Panc1 (cell line): ENCODE results near the gene INF2. TPM values are rescaled to one million over a fixed set of nuclear protein-coding genes. Genes with fewer than 3 reads are reported as not detected.
"Not testable (repeated sequence)": the region's sequence is repeated elsewhere in the genome, so short reads cannot be mapped to it uniquely, and the experiment has no call there.

Experiments used
- ATAC-seq: fragments of 200-7000 bp; cut with Tn5 transposase; 2 replicates; pipeline ENCODE4 v1.9.1; 2020; ENCODE audit warnings: mild to moderate bottlenecking, moderate library complexity
- BruUV-seq: library from RNA; stranded (reverse); fragments of 400-500 nt; replicated peaks from 2 replicates; lab custom pipeline; 2021; lab: Mats Ljungman, UMichigan
- CTCF ChIA-PET: fragments of 300-600 bp; sonication (Branson Sonifier 250); formaldehyde crosslinking; loops from one replicate; lab custom pipeline; 2022; ENCODE audit warnings: antibody characterized with exemption; lab: Charles Lee
- POLR2A ChIA-PET: fragments of 300-600 bp; sonication (Branson Sonifier 250); formaldehyde crosslinking; loops from one replicate; lab custom pipeline; 2022; ENCODE audit warnings: antibody characterized with exemption; lab: Charles Lee
- DNase-seq: peaks from one replicate; pipeline ENCODE4 v3.0.0-alpha.2; 2010; ENCODE audit warnings: low read depth, low spot score
- H3K27ac ChIP-seq: 2 replicates; pipeline ENCODE4 v1.5.1; 2011; ENCODE audit warnings: mild to moderate bottlenecking, low read length, inconsistent platforms
- H3K27me3 ChIP-seq: fragments of 200-500 bp; sonication (Bioruptor generic); 2 replicates; pipeline ENCODE4 v1.6.0; 2014; ENCODE audit warnings: low read length, inconsistent platforms; ENCODE audit not compliant: control insufficient read depth, insufficient read depth
- H3K36me3 ChIP-seq: fragments of 200-500 bp; sonication (Bioruptor generic); 2 replicates; pipeline ENCODE4 v1.5.1; 2014; ENCODE audit warnings: inconsistent platforms, mild to moderate bottlenecking, low read length, moderate library complexity; ENCODE audit not compliant: control insufficient read depth, insufficient read depth
- H3K4me1 ChIP-seq: 2 replicates; pipeline ENCODE4 v1.5.1; 2011; ENCODE audit warnings: inconsistent platforms, mild to moderate bottlenecking, low read length, moderate library complexity; ENCODE audit not compliant: control insufficient read depth, insufficient read depth
- H3K4me3 ChIP-seq, 2 experiments: 2 replicates each; pipeline ENCODE4 v1.5.1; 2011 to 2012; ENCODE audit warnings: low read depth in 2 of 2, low read length in 2 of 2, mild to moderate bottlenecking in 2 of 2, inconsistent platforms in 1 of 2, moderate library complexity in 1 of 2
- H3K9me3 ChIP-seq: fragments of 200-500 bp; sonication (Bioruptor generic); 2 replicates; pipeline ENCODE4 v1.5.1; 2014; ENCODE audit warnings: low read depth, mild to moderate bottlenecking, inconsistent platforms, low read length, moderate library complexity; ENCODE audit not compliant: control insufficient read depth, insufficient read depth
- POLR2AphosphoS5 ChIP-seq: IDR thresholded peaks from 2 replicates; pipeline ENCODE4 v1.6.1; 2012; ENCODE audit warnings: mild to moderate bottlenecking, low read depth, low read length, moderate library complexity
- SIN3A ChIP-seq: IDR thresholded peaks from 2 replicates; pipeline ENCODE4 v1.6.1; 2012; ENCODE audit warnings: low read depth, mild to moderate bottlenecking, low read length, moderate library complexity, borderline replicate concordance; ENCODE audit not compliant: insufficient read depth
- TCF7L2 ChIP-seq: IDR thresholded peaks from 2 replicates; pipeline ENCODE4 v1.6.1; 2011; ENCODE audit warnings: mild to moderate bottlenecking, low read depth, low read length, inconsistent platforms
- in situ Hi-C: cut with HindIII; loops from 2 replicates; pipeline ENCODE4 v1.10.0; 2016; ENCODE audit warnings: low sequenced_read_pairs, low pct_unique_long_range_greater_than_20kb
- intact Hi-C: fragments of 100-400 bp; cut with micrococcal nuclease; formaldehyde crosslinking; loops from one replicate; pipeline ENCODE4 v1.10.0; 2022; ENCODE audit not compliant: unreplicated experiment
- total RNA-seq: library from RNA; stranded (reverse); gene quantifications from one replicate; pipeline ENCODE4 v1.2.1, GENCODE V29; 2021; ENCODE audit not compliant: unreplicated experiment
- TF ChIP-seq, protein P1 (sequence below), 2 experiments: IDR thresholded peaks; 2 replicates each; pipeline ENCODE4 v1.6.1; 2011 to 2012; ENCODE audit warnings: low read depth in 2 of 2, control low read depth in 1 of 2, low read length in 1 of 2, mild to moderate bottlenecking in 1 of 2, moderate library complexity in 1 of 2; ENCODE audit not compliant: insufficient read depth in 1 of 2
- TF ChIP-seq, protein P2 (sequence below): fragments of 450-650 bp; IDR thresholded peaks from 2 replicates; pipeline ENCODE4 v1.5.1; 2017; ENCODE audit warnings: mild to moderate bottlenecking

INF2 gene
- total RNA-seq, 1 experiment from 2014 or later, result 195 TPM

DNA sequence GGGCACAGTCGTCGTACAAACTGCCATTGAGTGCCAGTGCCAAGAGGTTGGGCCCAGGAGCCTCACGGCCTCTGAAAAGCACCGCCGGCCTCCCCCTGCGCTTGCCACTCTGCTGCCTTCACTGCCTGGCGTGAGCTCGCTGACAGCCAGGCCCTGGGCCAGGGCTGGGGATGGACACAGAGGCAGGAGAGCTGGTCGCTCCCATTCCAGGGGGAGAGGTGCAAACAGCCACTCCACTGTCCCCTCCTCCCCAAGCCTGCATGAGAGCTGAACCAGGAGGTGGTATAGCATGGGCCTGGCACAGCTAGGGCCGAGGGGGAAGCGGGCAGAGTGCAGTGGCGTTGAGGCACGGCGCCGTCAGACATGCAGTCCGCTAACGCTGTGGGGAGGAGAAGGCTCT, 39.2 kb downstream of the INF2 start:
- Histone ChIP-seq H3K4me3 (no peak overlapping the region), H3K36me3 (no peaks in the 10 kb centered on the region), H3K27ac (no peak overlapping the region), H3K4me1 (peaks cover 15% of the 10 kb centered on the region), H3K9me3 (no peaks in the 10 kb centered on the region), H3K27me3 (no peaks in the 10 kb centered on the region)
- TF ChIP-seq SIN3A, result no peak
- TF ChIP-seq, protein P1, sequence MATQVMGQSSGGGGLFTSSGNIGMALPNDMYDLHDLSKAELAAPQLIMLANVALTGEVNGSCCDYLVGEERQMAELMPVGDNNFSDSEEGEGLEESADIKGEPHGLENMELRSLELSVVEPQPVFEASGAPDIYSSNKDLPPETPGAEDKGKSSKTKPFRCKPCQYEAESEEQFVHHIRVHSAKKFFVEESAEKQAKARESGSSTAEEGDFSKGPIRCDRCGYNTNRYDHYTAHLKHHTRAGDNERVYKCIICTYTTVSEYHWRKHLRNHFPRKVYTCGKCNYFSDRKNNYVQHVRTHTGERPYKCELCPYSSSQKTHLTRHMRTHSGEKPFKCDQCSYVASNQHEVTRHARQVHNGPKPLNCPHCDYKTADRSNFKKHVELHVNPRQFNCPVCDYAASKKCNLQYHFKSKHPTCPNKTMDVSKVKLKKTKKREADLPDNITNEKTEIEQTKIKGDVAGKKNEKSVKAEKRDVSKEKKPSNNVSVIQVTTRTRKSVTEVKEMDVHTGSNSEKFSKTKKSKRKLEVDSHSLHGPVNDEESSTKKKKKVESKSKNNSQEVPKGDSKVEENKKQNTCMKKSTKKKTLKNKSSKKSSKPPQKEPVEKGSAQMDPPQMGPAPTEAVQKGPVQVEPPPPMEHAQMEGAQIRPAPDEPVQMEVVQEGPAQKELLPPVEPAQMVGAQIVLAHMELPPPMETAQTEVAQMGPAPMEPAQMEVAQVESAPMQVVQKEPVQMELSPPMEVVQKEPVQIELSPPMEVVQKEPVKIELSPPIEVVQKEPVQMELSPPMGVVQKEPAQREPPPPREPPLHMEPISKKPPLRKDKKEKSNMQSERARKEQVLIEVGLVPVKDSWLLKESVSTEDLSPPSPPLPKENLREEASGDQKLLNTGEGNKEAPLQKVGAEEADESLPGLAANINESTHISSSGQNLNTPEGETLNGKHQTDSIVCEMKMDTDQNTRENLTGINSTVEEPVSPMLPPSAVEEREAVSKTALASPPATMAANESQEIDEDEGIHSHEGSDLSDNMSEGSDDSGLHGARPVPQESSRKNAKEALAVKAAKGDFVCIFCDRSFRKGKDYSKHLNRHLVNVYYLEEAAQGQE (IDR thresholded peaks at IDR 0.05; ENCODE audit: insufficient read depth in 1 of 2, low read depth in 2 of 2, low read length in 1 of 2), result no peak
- TF ChIP-seq POLR2AphosphoS5, result no peak
- TF ChIP-seq, protein P2, sequence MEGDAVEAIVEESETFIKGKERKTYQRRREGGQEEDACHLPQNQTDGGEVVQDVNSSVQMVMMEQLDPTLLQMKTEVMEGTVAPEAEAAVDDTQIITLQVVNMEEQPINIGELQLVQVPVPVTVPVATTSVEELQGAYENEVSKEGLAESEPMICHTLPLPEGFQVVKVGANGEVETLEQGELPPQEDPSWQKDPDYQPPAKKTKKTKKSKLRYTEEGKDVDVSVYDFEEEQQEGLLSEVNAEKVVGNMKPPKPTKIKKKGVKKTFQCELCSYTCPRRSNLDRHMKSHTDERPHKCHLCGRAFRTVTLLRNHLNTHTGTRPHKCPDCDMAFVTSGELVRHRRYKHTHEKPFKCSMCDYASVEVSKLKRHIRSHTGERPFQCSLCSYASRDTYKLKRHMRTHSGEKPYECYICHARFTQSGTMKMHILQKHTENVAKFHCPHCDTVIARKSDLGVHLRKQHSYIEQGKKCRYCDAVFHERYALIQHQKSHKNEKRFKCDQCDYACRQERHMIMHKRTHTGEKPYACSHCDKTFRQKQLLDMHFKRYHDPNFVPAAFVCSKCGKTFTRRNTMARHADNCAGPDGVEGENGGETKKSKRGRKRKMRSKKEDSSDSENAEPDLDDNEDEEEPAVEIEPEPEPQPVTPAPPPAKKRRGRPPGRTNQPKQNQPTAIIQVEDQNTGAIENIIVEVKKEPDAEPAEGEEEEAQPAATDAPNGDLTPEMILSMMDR, result no peak
- TF ChIP-seq TCF7L2, result no peak
- no TSS peak for BruUV-seq
- in situ Hi-C loops, result no loop called here
- no peak for DNase-seq
- ChIA-PET CTCF (no interaction called here), POLR2A (no interaction called here)
- intact Hi-C loops, result no loop called here
- ATAC-seq, result no peak

DNA sequence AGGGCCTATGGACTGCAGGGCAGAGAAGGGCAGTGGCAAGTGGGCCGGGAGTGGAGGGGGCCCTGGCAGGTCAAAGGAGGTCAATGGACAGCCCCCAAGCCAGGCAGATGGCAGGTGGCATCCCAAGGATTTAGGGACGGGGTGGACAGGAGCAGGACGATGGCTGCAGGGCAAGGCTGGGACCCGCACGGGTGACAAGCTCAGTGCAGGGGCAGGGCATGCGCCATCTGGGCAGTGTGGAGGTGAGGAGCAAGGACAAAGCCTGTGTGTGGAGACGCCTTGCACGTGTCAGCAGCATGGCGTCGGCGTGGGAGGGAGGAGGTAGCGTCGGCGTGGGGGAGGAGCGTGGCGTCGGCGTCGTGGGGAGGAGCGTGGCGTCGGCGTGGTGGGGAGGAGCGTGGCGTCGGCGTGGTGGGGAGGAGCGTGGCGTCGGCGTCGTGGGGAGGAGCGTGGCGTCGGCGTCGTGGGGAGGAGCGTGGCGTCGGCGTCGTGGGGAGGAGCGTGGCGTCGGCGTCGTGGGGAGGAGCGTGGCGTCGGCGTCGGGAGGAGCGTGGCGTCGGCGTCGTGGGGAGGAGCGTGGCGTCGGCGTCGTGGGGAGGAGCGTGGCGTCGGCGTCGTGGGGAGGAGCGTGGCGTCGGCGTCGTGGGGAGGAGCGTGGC, 39.9 kb downstream of the INF2 start:
- ATAC-seq, H3K36me3 ChIP-seq, H3K4me3 ChIP-seq, DNase-seq, H3K9me3 ChIP-seq, BruUV-seq, CTCF ChIA-PET, in situ Hi-C loops, POLR2A ChIA-PET, H3K27ac ChIP-seq, H3K27me3 ChIP-seq, intact Hi-C loops: not testable (repeated sequence)
- H3K4me1 ChIP-seq, result peaks cover 15% of the 10 kb centered on the region

DNA sequence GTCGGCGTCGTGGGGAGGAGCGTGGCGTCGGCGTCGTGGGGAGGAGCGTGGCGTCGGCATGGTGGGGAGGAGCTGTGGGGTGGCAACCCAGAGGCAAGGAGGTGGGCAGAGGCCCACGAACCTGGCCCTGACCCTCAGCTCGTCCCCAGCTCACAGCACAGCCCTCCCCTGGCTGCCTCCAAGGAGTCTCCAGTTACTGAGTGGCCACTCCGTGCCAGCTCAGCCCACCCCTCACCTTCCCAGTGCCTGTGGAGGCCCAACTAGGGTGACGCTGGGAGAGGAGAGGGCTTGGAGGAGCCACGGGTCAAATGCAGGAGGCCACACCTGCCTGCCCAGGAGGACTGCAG, 40.4 kb downstream of the INF2 start:
- DNase-seq, result no peak
- Histone ChIP-seq H3K36me3 (no peaks in the 10 kb centered on the region), H3K4me3 (no peak overlapping the region), H3K27ac (no peak overlapping the region), H3K4me1 (peaks cover 15% of the 10 kb centered on the region), H3K27me3 (no peaks in the 10 kb centered on the region), H3K9me3 (no peaks in the 10 kb centered on the region)
- intact Hi-C loops, result no loop called here
- ChIA-PET CTCF (no interaction called here), POLR2A (no interaction called here)
- in situ Hi-C loops, result no loop called here
- no TSS peak for BruUV-seq
- no peak for ATAC-seq
- TF ChIP-seq POLR2AphosphoS5 (no peak), SIN3A (no peak), TCF7L2 (no peak)
- TF ChIP-seq, protein P1 (IDR thresholded peaks at IDR 0.05; ENCODE audit: insufficient read depth in 1 of 2, low read depth in 2 of 2, low read length in 1 of 2), result no peak
- TF ChIP-seq, protein P2, result no peak
